DMS 273 treated with DMSO at 0.1 percent for 48 hours (cell line): ENCODE measurements around the gene DDX39A.
"Not testable (repeated sequence)": the region's sequence is repeated elsewhere in the genome, so short reads cannot be mapped to it uniquely, and the experiment has no call there.

Source experiments
- DNase-seq: peaks from one replicate; lab custom pipeline; 2025; lab: John Stamatoyannopoulos, UW

The DDX39A gene

GRCh38 chr19:14385492-14385891 is 33.6 kb downstream of the DDX39A start:
- no peak for DNase-seq

GRCh38 chr19:14383661-14384555 is 35.2 kb downstream of the DDX39A start:
- no peak for DNase-seq

GRCh38 chr19:14381689-14382474 is 37.3 kb downstream of the DDX39A start:
- no peak for DNase-seq

- DNase-seq = no peak
These were observed 39.7 kb downstream of the DDX39A start for GRCh38 chr19:14379294-14380065.

GRCh38 chr19:14378890-14379289 is 40.3 kb downstream of the DDX39A start:
- DNase-seq = no peak

GRCh38 chr19:14377883-14378328 is 41.2 kb downstream of the DDX39A start:
- no peak for DNase-seq

- DNase-seq = no peak
These were observed 43.4 kb downstream of the DDX39A start for GRCh38 chr19:14375582-14376291.

GRCh38 chr19:14375055-14375581 is 44.0 kb downstream of the DDX39A start:
- DNase-seq = no peak

- DNase-seq = not testable (repeated sequence)
These were observed 44.8 kb downstream of the DDX39A start for GRCh38 chr19:14374313-14374712.

- not testable (repeated sequence) for DNase-seq
These were observed 46.6 kb downstream of the DDX39A start for GRCh38 chr19:14372384-14373077.

- no peak for DNase-seq
These were observed 47.8 kb downstream of the DDX39A start for GRCh38 chr19:14371301-14371821.

GRCh38 chr19:14370940-14371280 is 48.2 kb downstream of the DDX39A start:
- no peak for DNase-seq

GRCh38 chr19:14370169-14370939 is 48.8 kb downstream of the DDX39A start:
- no peak for DNase-seq

- DNase-seq = no peak
These were observed 49.6 kb downstream of the DDX39A start for GRCh38 chr19:14369399-14370168.

GRCh38 chr19:14368011-14368513 is 51.1 kb downstream of the DDX39A start:
- no peak for DNase-seq

GRCh38 chr19:14367016-14367415 is 52.1 kb downstream of the DDX39A start:
- no peak for DNase-seq

GRCh38 chr19:14366529-14366928 is 52.6 kb downstream of the DDX39A start:
- DNase-seq = peak; percentile 51

- not testable (repeated sequence) for DNase-seq
These were observed 55.1 kb downstream of the DDX39A start for GRCh38 chr19:14364098-14364443.
